Measurements from ENCODE around the gene SEC63.

Gene SEC63

DNA sequence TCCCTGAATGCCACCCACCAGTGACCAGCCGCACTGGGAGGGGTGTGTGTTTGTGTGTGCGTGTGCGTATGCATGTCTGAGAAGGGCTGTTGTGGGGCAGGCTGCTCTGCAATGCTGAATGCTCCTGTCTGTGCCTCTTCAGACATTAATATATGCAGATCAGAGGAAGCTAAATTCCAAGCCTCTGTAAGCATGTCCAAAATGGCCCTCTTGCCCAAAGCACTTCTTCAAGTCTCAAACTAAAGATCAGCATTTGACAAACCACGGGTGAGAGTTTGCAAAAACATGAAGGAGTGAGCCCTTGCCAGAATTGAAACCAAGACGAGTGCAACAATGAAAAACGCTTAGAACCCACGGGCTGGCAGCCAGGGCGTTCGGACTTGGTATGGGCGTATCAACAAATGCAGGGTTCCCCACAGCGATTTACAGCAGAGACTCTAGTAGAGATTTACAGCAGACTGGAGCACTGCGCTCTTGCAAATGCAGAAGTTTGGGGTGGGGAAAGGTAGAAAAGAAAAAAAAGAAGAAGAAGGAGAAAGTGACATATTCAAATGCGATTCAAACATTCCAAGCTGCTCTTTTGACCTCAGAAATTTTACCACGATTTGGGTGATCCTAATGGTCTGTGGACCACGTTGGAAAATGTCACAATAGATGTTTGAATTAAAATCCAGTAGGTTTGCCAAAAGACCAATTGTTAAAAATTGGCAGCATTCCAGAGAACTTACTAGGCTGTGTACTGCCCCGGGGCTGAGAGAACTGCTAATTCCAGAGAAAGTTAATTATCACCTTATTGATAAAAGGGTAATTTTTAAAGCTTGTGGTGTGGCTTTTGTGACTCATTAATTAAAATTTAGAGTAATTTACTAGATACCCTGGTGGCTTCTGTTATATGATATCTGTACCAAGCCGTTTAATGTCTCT, 137.4 kb downstream of the SEC63 start:
- Histone ChIP-seq H3K27me3 (ENCODE audit: control insufficient read depth, insufficient read depth, low read length, poor library complexity, severe bottlenecking) (no peaks in the 10 kb centered on the region), H3K4me1 (ENCODE audit: control insufficient read depth, insufficient read depth, low read length) (peaks cover 53% of the 10 kb centered on the region), H3K27ac (ENCODE audit: insufficient read depth, low read depth, low read length, poor library complexity, severe bottlenecking) (peak overlapping the region; percentile 65), H3K36me3 (ENCODE audit: control insufficient read depth, insufficient read depth, low read length) (no peaks in the 10 kb centered on the region), H3K9me3 (ENCODE audit: control insufficient read depth, low read length) (no peaks in the 10 kb centered on the region), H3K4me3 (ENCODE audit: insufficient read depth, low read depth, low read length) (peak overlapping the region; percentile 9)
- WGBS, 2 experiments, result 30 to 39% methylated on average over 16 to 17 of the region's 17 CpGs

DNA sequence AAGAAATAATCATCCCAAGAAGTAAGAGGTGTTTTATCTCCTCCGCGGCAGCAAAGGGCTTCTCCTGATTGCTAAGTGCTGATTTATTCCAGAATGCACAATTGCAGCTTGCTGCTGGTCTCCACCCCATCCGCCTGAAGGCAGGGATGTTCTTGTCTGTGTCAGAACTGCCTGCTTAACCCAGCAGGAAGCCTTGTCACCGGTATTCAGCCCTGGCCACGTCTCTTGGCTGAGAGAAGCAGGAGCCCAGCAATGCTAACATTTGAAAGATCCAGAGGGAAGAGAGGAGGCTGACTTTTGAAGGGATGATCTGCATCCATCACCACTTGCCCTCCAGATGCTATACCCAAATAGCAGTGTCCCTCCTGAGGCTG, 138.1 kb downstream of the SEC63 start:
- Histone ChIP-seq H3K9me3 (ENCODE audit: control insufficient read depth, low read length) (no peaks in the 10 kb centered on the region), H3K36me3 (ENCODE audit: control insufficient read depth, insufficient read depth, low read length) (no peaks in the 10 kb centered on the region), H3K4me3 (ENCODE audit: insufficient read depth, low read depth, low read length) (no peak overlapping the region), H3K4me1 (ENCODE audit: control insufficient read depth, insufficient read depth, low read length) (peaks cover 53% of the 10 kb centered on the region), H3K27ac (ENCODE audit: insufficient read depth, low read depth, low read length, poor library complexity, severe bottlenecking) (peak overlapping the region; percentile 65), H3K27me3 (ENCODE audit: control insufficient read depth, insufficient read depth, low read length, poor library complexity, severe bottlenecking) (no peaks in the 10 kb centered on the region)
- WGBS, 2 experiments, result 7 to 8% methylated on average over 5 of the region's 5 CpGs

DNA sequence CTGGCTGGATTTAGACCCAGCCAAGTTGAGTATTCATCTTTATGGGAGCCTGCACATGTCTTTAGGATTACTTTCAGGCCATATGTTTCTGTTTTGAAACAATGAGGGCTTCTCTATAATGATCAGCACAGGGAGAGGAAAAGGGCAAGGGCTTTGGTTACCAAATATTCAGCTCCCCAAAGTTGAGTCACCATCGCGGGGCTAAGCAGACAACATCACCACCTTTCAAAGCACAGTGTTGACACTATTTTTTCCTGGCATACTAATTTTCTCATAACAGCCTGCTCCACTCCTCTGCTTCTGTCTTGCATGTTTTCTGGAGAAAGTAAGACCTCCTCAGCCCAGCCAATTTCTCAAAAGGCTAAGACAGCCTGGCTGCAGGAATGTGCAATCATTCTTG, 138.8 kb downstream of the SEC63 start:
- 79 to 87% methylated on average over 2 of the region's 2 CpGs for WGBS, 2 experiments
- peaks cover 48% of the 10 kb centered on the region for H3K4me1 ChIP-seq (ENCODE audit: control insufficient read depth, insufficient read depth, low read length)
- no peak overlapping the region for H3K4me3 ChIP-seq (ENCODE audit: insufficient read depth, low read depth, low read length)
- no peak overlapping the region for H3K27ac ChIP-seq (ENCODE audit: insufficient read depth, low read depth, low read length, poor library complexity, severe bottlenecking)
- H3K27me3 ChIP-seq (ENCODE audit: control insufficient read depth, insufficient read depth, low read length, poor library complexity, severe bottlenecking), result no peaks in the 10 kb centered on the region
- H3K9me3 ChIP-seq (ENCODE audit: control insufficient read depth, low read length), result no peaks in the 10 kb centered on the region
- no peaks in the 10 kb centered on the region for H3K36me3 ChIP-seq (ENCODE audit: control insufficient read depth, insufficient read depth, low read length)

DNA sequence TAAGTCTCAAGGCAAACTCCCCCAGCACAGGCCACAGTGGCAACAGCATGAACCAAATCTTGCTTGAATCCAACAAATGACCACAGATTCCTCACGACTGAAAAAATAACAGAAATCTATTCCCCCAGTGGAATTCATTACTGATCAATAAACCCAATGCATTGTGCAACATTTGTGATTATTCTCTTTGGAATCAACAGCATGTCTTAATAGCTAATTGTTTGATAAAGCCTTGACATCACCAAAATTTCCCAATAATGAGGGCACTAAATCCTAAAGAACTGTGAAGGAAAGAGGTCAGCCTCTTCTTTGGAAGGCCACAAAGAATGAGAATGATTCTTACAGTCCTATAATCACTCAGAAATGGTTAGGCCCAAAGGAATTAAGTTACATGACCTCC, 139.7 kb downstream of the SEC63 start:
- H3K9me3 ChIP-seq (ENCODE audit: control insufficient read depth, low read length), result no peaks in the 10 kb centered on the region
- no peak overlapping the region for H3K27ac ChIP-seq (ENCODE audit: insufficient read depth, low read depth, low read length, poor library complexity, severe bottlenecking)
- no peaks in the 10 kb centered on the region for H3K36me3 ChIP-seq (ENCODE audit: control insufficient read depth, insufficient read depth, low read length)
- H3K27me3 ChIP-seq (ENCODE audit: control insufficient read depth, insufficient read depth, low read length, poor library complexity, severe bottlenecking), result no peaks in the 10 kb centered on the region
- WGBS, 2 experiments, result 81 to 90% methylated on average over 1 of the region's 1 CpG
- peaks cover 47% of the 10 kb centered on the region for H3K4me1 ChIP-seq (ENCODE audit: control insufficient read depth, insufficient read depth, low read length)
- H3K4me3 ChIP-seq (ENCODE audit: insufficient read depth, low read depth, low read length), result no peak overlapping the region

DNA sequence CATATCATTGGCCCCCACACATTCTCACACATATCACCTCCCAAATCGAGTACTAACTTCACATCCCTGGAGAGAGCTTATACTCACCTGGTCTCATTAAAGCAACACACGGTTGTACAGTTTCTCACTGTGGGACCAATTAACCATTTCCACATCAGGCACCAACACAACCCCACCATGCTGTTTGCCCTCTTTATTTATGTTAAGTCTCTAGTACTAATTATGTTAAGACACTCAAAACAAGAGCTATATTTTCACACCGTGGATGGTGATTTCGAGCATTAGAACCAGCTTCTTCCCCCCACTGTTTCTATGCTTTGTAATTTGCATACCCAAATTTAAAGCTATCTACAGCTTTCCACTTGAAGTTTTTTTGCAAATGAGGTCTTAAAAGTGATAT, 140.2 kb downstream of the SEC63 start:
- no peaks in the 10 kb centered on the region for H3K9me3 ChIP-seq (ENCODE audit: control insufficient read depth, low read length)
- no peak overlapping the region for H3K27ac ChIP-seq (ENCODE audit: insufficient read depth, low read depth, low read length, poor library complexity, severe bottlenecking)
- no peaks in the 10 kb centered on the region for H3K36me3 ChIP-seq (ENCODE audit: control insufficient read depth, insufficient read depth, low read length)
- no peak overlapping the region for H3K4me3 ChIP-seq (ENCODE audit: insufficient read depth, low read depth, low read length)
- no peaks in the 10 kb centered on the region for H3K27me3 ChIP-seq (ENCODE audit: control insufficient read depth, insufficient read depth, low read length, poor library complexity, severe bottlenecking)
- WGBS, 2 experiments, result 86 to 92% methylated on average over 4 of the region's 4 CpGs
- H3K4me1 ChIP-seq (ENCODE audit: control insufficient read depth, insufficient read depth, low read length), result peaks cover 47% of the 10 kb centered on the region

Data from ectodermal cell (in vitro differentiated cells).